OCI-LY3 (cell line): ENCODE measurements around the gene ABCG5.

Experiments used
- EZH2phosphoT487 ChIP-seq: fragments of 200-600 bp; shearing (Covaris generic); IDR thresholded peaks from 2 replicates; pipeline ENCODE4 v1.6.1; 2018; ENCODE audit warnings: antibody characterized with exemption, mixed run types, low read depth
- TF ChIP-seq, protein P1 (sequence below): fragments of 200-600, 300-600 bp; sonication (generic); IDR thresholded peaks from 2 replicates; pipeline ENCODE4 v1.5.1; 2014; ENCODE audit warnings: antibody characterized with exemption, low read length, low read depth

- TF ChIP-seq, protein P1, sequence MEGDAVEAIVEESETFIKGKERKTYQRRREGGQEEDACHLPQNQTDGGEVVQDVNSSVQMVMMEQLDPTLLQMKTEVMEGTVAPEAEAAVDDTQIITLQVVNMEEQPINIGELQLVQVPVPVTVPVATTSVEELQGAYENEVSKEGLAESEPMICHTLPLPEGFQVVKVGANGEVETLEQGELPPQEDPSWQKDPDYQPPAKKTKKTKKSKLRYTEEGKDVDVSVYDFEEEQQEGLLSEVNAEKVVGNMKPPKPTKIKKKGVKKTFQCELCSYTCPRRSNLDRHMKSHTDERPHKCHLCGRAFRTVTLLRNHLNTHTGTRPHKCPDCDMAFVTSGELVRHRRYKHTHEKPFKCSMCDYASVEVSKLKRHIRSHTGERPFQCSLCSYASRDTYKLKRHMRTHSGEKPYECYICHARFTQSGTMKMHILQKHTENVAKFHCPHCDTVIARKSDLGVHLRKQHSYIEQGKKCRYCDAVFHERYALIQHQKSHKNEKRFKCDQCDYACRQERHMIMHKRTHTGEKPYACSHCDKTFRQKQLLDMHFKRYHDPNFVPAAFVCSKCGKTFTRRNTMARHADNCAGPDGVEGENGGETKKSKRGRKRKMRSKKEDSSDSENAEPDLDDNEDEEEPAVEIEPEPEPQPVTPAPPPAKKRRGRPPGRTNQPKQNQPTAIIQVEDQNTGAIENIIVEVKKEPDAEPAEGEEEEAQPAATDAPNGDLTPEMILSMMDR, result peak; percentile 38
- TF ChIP-seq EZH2phosphoT487, result no peak
Measured at GRCh38 chr2:43798300-43798699, 40.3 kb downstream of the ABCG5 start.
